Esophagus squamous epithelium (tissue), 5 donors: Measurements from ENCODE around the gene PRDM5. TPM values are rescaled to one million over a fixed set of nuclear protein-coding genes. Genes with fewer than 3 reads are reported as not detected.

Experiments
- DNase-seq: peaks from one replicate; lab custom pipeline; 2025; lab: John Stamatoyannopoulos, UW
- H3K27ac ChIP-seq, 4 donors: fragments of 200-600 bp; sonication (generic); one replicate each; pipeline ENCODE4 v1.5.1; 2016 to 2019; ENCODE audit warnings: mild to moderate bottlenecking in 1 of 4
- H3K27me3 ChIP-seq, 4 donors: fragments of 200-600 bp; sonication (generic); 1 replicate in 3 of 4; 2 replicates in 1 of 4; pipeline versions ENCODE4 v1.5.1 to v1.6.0; 2017 to 2021; ENCODE audit warnings: antibody characterized with exemption in 1 of 4
- H3K36me3 ChIP-seq, 3 donors: fragments of 200-600 bp; sonication (generic); one replicate each; pipeline ENCODE4 v1.5.1; 2016 to 2019
- H3K4me1 ChIP-seq, 3 donors: fragments of 200-600 bp; sonication (generic); one replicate each; pipeline ENCODE4 v1.5.1; 2017 to 2019
- H3K4me3 ChIP-seq, 4 donors: fragments of 200-600 bp; sonication (generic); 1 replicate in 3 of 4; 2 replicates in 1 of 4; pipeline ENCODE4 v1.5.1; 2016 to 2019; ENCODE audit warnings: mild to moderate bottlenecking in 2 of 4, moderate library complexity in 1 of 4
- H3K9me3 ChIP-seq, 3 donors: fragments of 200-600 bp; sonication (generic); one replicate each; pipeline ENCODE4 v1.5.1; 2016 to 2019
- CTCF ChIP-seq, 6 experiments: fragments of 450-650 bp in 4 of 6; fragments of 200-600 bp in 2 of 6; sonication (generic) in 2 of 6; IDR thresholded peaks; one replicate each; pipeline ENCODE4 v1.5.1; 2016 to 2019; ENCODE audit warnings: antibody characterized with exemption in 6 of 6, mild to moderate bottlenecking in 4 of 6, moderate library complexity in 4 of 6
- POLR2A ChIP-seq, 4 donors: fragments of 450-650 bp; IDR thresholded peaks; one replicate each; pipeline ENCODE4 v1.6.1; 2017; ENCODE audit warnings: antibody characterized with exemption in 4 of 4, mild to moderate bottlenecking in 4 of 4, moderate library complexity in 3 of 4
- WGBS, 2 donors: methylation state at CpG; one replicate each; pipeline ENCODE4 v1.1.5; 2018; 5-methylcytosine and 5-hydroxymethylcytosine counted together
- intact Hi-C: fragments of 100-400 bp; cut with DNase I; formaldehyde crosslinking; loops from one replicate; pipeline ENCODE4 v1.15.0; 2022
- total RNA-seq, 4 donors: library from RNA; depleted of rRNA; stranded (reverse); fragments of >200 nt; gene quantifications; one replicate each; pipeline ENCODE4 v1.1.0, GENCODE V29; 2016
- donor health status: DM: yes; HTN: yes; CAD: no.

Gene PRDM5
- total RNA-seq, 4 donors from 2014 or later = 3.3 to 16.8 (median 6.2) TPM

DNA sequence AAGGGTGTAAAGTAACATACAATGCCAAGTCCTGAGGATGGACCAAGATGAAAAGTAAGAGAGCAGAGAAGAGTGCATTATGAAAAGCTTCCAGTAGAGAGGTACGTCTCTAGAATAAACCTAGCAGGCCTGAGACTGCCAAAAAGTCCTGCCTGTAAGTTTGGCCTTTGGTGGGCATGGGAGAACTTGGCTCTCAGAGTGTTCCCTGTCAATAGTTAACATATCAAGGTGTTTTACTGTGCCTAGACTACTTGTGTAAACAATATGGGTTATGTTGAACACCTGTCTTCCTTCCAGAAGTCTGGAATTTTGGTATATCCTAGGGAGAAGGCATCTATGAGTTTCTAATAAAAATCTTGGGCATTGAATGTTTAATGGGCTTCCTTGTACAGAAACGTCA is 60.1 kb downstream of the PRDM5 start:
- intact Hi-C loops = no loop called here
- no peaks in the 10 kb centered on the region for H3K36me3 ChIP-seq
- H3K27ac ChIP-seq = no peak overlapping the region
- H3K4me3 ChIP-seq = no peak overlapping the region
- no peaks in the 10 kb centered on the region for H3K4me1 ChIP-seq
- WGBS, 2 donors = 93 to 94% methylated on average over 2 of the region's 2 CpGs
- no peaks in the 10 kb centered on the region for H3K27me3 ChIP-seq
- TF ChIP-seq POLR2A (IDR thresholded peaks at IDR 0.05) (no peak), CTCF (IDR thresholded peaks at IDR 0.05) (no peak)
- H3K9me3 ChIP-seq = no peaks in the 10 kb centered on the region
- no peak for DNase-seq

GRCh38 chr4:120861852-120862251 is 60.7 kb downstream of the PRDM5 start:
- Histone ChIP-seq H3K4me3 (no peak overlapping the region), H3K36me3 (no peaks in the 10 kb centered on the region), H3K27ac (no peak overlapping the region), H3K4me1 (no peaks in the 10 kb centered on the region), H3K27me3 (no peaks in the 10 kb centered on the region), H3K9me3 (no peaks in the 10 kb centered on the region)
- intact Hi-C loops = no loop called here
- no peak for DNase-seq
- TF ChIP-seq CTCF (IDR thresholded peaks at IDR 0.05) (no peak), POLR2A (IDR thresholded peaks at IDR 0.05) (no peak)

DNA sequence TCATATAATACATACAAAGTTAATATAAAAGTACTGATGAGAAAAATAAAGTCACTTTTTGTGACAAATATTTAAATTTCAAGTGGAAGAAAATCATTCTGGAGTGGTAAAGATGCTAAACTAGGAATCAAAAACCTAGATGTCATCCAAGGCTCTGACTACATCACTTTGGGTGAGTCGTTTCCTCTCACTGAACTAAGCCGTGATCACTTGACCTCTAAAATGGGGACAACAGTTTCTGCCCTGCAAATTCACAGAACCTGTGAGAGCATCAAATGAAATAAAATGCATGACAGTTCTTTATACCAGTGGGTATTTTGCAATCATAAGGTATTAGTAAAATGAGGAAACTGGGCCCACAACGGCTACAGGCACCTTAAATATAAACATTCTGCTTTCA is 63.8 kb downstream of the PRDM5 start:
- no peaks in the 10 kb centered on the region for H3K27me3 ChIP-seq
- no peaks in the 10 kb centered on the region for H3K4me1 ChIP-seq
- intact Hi-C loops = no loop called here
- no peaks in the 10 kb centered on the region for H3K9me3 ChIP-seq
- no peak overlapping the region for H3K4me3 ChIP-seq
- WGBS, 2 donors = 53 to 60% methylated on average over 3 of the region's 3 CpGs
- H3K36me3 ChIP-seq = no peaks in the 10 kb centered on the region
- TF ChIP-seq CTCF (IDR thresholded peaks at IDR 0.05) = no peak
- TF ChIP-seq POLR2A (IDR thresholded peaks at IDR 0.05) = no peak
- DNase-seq = no peak
- H3K27ac ChIP-seq = no peak overlapping the region

- DNase-seq = no peak
- WGBS, 2 donors = 71 to 80% methylated on average over 3 of the region's 3 CpGs
- Histone ChIP-seq H3K36me3 (no peaks in the 10 kb centered on the region), H3K4me1 (no peaks in the 10 kb centered on the region), H3K27me3 (no peaks in the 10 kb centered on the region), H3K9me3 (no peaks in the 10 kb centered on the region), H3K4me3 (no peak overlapping the region), H3K27ac (no peak overlapping the region)
- TF ChIP-seq POLR2A (IDR thresholded peaks at IDR 0.05) (no peak), CTCF (IDR thresholded peaks at IDR 0.05) (no peak)
- intact Hi-C loops = no loop called here
Measured at GRCh38 chr4:120857312-120857711, 65.2 kb downstream of the PRDM5 start.

- Histone ChIP-seq H3K9me3 (no peaks in the 10 kb centered on the region), H3K36me3 (no peaks in the 10 kb centered on the region), H3K4me3 (no peak overlapping the region), H3K27ac (no peak overlapping the region), H3K27me3 (no peaks in the 10 kb centered on the region), H3K4me1 (no peaks in the 10 kb centered on the region)
- 73 to 96% methylated on average over 2 of the region's 2 CpGs for WGBS, 2 donors
- intact Hi-C loops = no loop called here
- no peak for DNase-seq
- TF ChIP-seq POLR2A (IDR thresholded peaks at IDR 0.05) = no peak
- no peak for TF ChIP-seq CTCF (IDR thresholded peaks at IDR 0.05)
Measured at GRCh38 chr4:120856294-120856693, 66.2 kb downstream of the PRDM5 start.
